SK-N-SH (cell line): ENCODE data around the gene ZFAND6.

Experiments used
- EP300 ChIP-seq, 2 experiments: IDR thresholded peaks; 2 replicates each; pipeline versions ENCODE4 v1.4.0 to v1.6.1; 2012; ENCODE audit warnings: borderline replicate concordance in 1 of 2, low read depth in 1 of 2, low read length in 1 of 2
- EZH2phosphoT487 ChIP-seq: fragments of 200-600 bp; sonication (generic); IDR thresholded peaks from 2 replicates; pipeline ENCODE4 v1.6.1; 2017; ENCODE audit warnings: low read depth, mixed run types, mild to moderate bottlenecking, antibody characterized with exemption, moderate library complexity, borderline replicate concordance
- FOXM1 ChIP-seq: IDR thresholded peaks from 2 replicates; pipeline ENCODE4 v1.4.0; 2012; ENCODE audit warnings: low read depth, mild to moderate bottlenecking
- GABPA ChIP-seq: IDR thresholded peaks from 2 replicates; pipeline ENCODE4 v1.4.0; 2012; ENCODE audit warnings: low read depth, mild to moderate bottlenecking
- RAD21 ChIP-seq: IDR thresholded peaks from 2 replicates; pipeline ENCODE4 v1.6.1; 2012; ENCODE audit warnings: mild to moderate bottlenecking, low read length
- TAF1 ChIP-seq: IDR thresholded peaks from 2 replicates; pipeline ENCODE4 v1.6.1; 2012; ENCODE audit warnings: low read depth, mild to moderate bottlenecking, low read length, moderate library complexity, borderline replicate concordance
- TEAD4 ChIP-seq: IDR thresholded peaks from 2 replicates; pipeline ENCODE4 v1.4.0; 2012; ENCODE audit warnings: mild to moderate bottlenecking, borderline replicate concordance; ENCODE audit not compliant: insufficient read depth
- TF ChIP-seq, protein P1 (sequence below): fragments of 200-600 bp; sonication (generic); IDR thresholded peaks from 2 replicates; pipeline ENCODE4 v1.6.1; 2017; ENCODE audit warnings: antibody characterized with exemption, mild to moderate bottlenecking, moderate library complexity
- TF ChIP-seq, protein P2 (sequence below): IDR thresholded peaks from 2 replicates; pipeline ENCODE4 v1.6.1; 2012; ENCODE audit warnings: mild to moderate bottlenecking, low read depth, low read length, moderate library complexity
- TF ChIP-seq, protein P3 (sequence below): IDR thresholded peaks from 2 replicates; pipeline ENCODE4 v1.4.0; 2012; ENCODE audit warnings: low read depth
- TF ChIP-seq, protein P4 (sequence below): IDR thresholded peaks from 2 replicates; pipeline ENCODE4 v1.4.0; 2012; ENCODE audit warnings: low read depth, borderline replicate concordance

DNA sequence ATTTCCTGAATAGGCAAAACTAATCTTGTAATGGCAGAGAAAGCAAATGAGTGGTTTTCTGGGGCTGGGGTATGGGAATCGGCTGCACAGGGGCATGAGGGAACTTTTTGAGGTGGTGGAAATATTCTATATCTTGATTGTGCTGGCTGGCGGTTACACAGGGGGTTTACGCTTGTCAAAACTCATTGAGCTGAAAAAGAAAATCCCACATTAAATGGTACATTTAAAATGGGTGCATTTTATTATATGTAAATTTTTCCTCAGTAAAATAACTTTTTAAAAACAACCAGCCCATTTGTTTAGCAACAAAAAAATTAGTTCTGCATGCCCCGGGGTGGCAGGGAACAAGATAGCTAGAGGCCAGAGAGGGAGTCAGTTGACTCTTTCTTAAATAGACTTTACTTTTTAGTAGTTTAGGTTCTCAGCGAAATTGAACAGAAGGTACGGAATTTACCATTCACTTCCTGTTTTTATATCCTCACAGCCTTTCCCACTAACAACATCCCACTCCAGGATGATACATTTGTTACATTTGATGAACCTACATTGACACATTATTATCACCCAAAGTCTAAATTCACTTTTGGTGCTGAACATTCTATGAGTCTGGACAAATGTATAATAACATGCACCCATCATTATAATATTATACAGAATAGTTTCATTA, 47.3 kb upstream of the ZFAND6 start:
- TF ChIP-seq TEAD4 (no peak), GABPA (no peak), EP300 (IDR thresholded peaks at IDR 0.05; ENCODE audit: borderline replicate concordance in 1 of 2, low read depth in 1 of 2, low read length in 1 of 2) (no peak), FOXM1 (no peak), EZH2phosphoT487 (no peak), RAD21 (no peak), TAF1 (no peak)
- TF ChIP-seq, protein P1, sequence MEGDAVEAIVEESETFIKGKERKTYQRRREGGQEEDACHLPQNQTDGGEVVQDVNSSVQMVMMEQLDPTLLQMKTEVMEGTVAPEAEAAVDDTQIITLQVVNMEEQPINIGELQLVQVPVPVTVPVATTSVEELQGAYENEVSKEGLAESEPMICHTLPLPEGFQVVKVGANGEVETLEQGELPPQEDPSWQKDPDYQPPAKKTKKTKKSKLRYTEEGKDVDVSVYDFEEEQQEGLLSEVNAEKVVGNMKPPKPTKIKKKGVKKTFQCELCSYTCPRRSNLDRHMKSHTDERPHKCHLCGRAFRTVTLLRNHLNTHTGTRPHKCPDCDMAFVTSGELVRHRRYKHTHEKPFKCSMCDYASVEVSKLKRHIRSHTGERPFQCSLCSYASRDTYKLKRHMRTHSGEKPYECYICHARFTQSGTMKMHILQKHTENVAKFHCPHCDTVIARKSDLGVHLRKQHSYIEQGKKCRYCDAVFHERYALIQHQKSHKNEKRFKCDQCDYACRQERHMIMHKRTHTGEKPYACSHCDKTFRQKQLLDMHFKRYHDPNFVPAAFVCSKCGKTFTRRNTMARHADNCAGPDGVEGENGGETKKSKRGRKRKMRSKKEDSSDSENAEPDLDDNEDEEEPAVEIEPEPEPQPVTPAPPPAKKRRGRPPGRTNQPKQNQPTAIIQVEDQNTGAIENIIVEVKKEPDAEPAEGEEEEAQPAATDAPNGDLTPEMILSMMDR: no peak
- TF ChIP-seq, protein P2, sequence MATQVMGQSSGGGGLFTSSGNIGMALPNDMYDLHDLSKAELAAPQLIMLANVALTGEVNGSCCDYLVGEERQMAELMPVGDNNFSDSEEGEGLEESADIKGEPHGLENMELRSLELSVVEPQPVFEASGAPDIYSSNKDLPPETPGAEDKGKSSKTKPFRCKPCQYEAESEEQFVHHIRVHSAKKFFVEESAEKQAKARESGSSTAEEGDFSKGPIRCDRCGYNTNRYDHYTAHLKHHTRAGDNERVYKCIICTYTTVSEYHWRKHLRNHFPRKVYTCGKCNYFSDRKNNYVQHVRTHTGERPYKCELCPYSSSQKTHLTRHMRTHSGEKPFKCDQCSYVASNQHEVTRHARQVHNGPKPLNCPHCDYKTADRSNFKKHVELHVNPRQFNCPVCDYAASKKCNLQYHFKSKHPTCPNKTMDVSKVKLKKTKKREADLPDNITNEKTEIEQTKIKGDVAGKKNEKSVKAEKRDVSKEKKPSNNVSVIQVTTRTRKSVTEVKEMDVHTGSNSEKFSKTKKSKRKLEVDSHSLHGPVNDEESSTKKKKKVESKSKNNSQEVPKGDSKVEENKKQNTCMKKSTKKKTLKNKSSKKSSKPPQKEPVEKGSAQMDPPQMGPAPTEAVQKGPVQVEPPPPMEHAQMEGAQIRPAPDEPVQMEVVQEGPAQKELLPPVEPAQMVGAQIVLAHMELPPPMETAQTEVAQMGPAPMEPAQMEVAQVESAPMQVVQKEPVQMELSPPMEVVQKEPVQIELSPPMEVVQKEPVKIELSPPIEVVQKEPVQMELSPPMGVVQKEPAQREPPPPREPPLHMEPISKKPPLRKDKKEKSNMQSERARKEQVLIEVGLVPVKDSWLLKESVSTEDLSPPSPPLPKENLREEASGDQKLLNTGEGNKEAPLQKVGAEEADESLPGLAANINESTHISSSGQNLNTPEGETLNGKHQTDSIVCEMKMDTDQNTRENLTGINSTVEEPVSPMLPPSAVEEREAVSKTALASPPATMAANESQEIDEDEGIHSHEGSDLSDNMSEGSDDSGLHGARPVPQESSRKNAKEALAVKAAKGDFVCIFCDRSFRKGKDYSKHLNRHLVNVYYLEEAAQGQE: no peak
- TF ChIP-seq, protein P3, sequence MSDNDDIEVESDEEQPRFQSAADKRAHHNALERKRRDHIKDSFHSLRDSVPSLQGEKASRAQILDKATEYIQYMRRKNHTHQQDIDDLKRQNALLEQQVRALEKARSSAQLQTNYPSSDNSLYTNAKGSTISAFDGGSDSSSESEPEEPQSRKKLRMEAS: no peak
- TF ChIP-seq, protein P4, sequence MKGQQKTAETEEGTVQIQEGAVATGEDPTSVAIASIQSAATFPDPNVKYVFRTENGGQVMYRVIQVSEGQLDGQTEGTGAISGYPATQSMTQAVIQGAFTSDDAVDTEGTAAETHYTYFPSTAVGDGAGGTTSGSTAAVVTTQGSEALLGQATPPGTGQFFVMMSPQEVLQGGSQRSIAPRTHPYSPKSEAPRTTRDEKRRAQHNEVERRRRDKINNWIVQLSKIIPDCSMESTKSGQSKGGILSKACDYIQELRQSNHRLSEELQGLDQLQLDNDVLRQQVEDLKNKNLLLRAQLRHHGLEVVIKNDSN: no peak
